NCI-H2227 treated with DMSO at 0.1 percent for 48 hours (cell line): ENCODE data around the gene CSPG5.

Experiments used
- DNase-seq: peaks from one replicate; lab custom pipeline; 2025; lab: John Stamatoyannopoulos, UW

The CSPG5 gene

DNA sequence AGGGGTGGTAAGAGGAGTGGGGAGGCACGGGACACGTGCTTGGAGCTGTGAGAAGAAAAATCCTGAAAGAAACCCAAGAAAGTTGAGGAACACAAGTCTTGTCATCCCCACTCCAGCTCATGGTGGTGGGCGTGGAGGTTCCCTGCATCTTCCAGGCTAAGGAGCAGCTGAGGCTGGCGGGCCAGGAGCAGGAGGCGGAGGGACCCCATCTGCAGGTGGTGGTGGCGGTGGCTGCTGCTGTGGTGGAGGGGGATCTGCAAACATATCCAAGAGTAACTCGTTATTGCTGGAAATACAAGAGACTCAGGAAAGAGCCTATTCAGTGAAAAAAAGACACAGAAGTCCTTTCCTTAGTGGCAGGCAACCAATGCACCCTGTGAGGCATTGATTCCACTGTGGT, 9.4 kb upstream of the CSPG5 start:
- DNase-seq = no peak

- no peak for DNase-seq
Observed at GRCh38 chr3:47586746-47587145, 8.1 kb upstream of the CSPG5 start.

DNA sequence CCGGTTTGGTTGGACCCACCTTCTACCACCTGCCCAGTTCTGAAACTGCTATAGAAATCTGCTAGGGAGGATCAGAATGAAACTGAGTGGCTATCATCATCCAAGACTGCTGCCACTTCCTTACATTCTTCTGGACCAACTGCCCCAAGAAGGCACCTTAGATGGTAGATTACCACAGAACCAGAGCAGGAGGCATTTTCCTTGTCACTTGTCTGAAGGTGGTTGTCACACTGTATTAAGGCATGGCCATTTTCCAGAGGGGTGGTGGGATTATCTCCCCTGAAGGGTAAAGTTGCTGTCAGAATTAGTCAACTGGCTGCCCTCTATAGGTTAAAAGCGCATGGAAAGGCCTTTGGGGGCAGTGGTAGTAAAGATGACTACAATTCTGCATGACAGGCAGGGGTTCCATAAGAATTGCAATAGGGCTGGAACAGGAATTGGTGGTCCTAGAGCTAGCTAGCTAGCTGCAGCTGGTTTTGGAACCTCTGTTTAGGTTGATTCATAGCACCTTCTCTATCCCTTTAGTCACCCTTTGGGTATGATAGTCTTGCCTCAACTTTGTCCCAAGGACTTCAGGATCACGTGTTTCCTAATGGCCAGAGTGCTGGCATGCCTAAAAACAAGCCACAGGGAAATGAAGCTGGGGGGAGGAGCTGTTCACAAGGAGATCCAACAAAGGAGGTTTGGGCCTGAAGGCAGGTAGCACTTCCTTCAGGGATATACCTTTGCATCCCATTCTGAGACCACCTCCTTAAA, 4.8 kb upstream of the CSPG5 start:
- DNase-seq = no peak

DNA sequence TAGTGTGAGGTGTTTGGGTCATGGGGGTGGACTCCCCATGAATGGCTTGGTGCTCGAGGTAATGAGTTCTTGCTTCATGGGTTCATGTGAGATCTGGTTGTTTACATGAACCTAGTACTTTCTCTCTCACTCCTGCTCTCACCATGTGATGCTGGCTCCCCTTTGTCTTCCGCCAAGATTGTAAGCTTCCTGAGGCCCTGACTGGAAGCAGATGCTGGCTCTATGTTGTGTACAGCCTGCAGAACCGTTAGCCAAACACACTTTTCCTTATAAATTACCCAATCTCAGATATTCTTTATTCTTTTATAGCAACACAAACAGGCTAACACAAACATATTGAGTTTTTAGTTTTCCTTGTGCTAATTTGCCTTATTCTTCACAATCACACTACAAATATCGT, 3.2 kb upstream of the CSPG5 start:
- no peak for DNase-seq

GRCh38 chr3:47581422-47581821, 2.8 kb upstream of the CSPG5 start:
- no peak for DNase-seq

- no peak for DNase-seq
Observed at GRCh38 chr3:47580481-47580880, 1.8 kb upstream of the CSPG5 start.

DNA sequence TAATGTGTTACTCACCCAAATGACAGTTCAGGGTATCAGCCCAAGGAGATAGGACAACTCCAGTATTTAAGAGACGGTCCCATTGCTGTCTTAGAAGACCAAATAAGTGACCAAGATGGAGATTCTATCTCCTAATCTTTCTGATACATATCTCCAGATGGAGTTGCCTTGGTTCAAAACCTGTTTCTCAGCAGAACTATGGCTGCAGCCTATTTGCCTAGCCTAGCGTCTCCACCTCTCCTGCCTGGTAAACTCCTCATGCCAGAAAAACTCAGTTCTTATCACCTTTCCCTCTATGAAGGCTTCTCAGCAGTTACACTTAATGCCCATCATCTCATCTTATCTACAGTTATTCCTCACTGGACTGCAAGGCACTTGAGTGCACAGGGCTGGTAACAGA, 1.2 kb upstream of the CSPG5 start:
- DNase-seq = no peak

- no peak for DNase-seq
Observed at GRCh38 chr3:47578119-47578632, 489 bp downstream of the CSPG5 start.

DNA sequence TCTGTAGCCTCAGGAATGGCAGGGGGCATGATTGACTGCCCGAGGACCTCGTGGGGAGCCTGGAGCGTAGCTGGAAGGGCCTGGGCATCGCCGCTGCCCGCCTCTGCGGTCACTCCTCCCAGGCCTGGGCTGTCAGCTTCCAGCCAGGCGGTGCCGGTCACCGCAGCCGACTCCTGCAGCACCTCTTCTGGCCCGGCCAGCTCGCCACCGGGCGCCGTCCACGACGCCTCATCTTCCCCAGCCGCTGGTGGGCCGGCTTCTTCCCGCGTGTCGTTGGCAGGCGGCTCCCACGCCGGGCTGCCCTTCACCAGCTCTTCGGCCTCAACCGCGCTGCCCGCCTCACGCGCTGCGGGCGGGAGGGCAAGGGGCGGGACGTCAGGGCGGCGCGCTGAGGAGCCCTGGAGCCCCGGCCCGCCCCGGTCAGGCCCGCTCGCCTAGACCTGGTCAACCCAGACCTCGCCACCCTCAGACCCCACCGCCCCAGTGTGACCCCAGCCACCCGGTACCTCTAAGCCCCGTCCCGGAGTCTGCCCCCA, 1.0 kb downstream of the CSPG5 start:
- no peak for DNase-seq

GRCh38 chr3:47573190-47574172, 5.2 kb downstream of the CSPG5 start:
- DNase-seq = no peak

- DNase-seq = no peak
Observed at GRCh38 chr3:47571391-47572175, 7.1 kb downstream of the CSPG5 start.

DNA sequence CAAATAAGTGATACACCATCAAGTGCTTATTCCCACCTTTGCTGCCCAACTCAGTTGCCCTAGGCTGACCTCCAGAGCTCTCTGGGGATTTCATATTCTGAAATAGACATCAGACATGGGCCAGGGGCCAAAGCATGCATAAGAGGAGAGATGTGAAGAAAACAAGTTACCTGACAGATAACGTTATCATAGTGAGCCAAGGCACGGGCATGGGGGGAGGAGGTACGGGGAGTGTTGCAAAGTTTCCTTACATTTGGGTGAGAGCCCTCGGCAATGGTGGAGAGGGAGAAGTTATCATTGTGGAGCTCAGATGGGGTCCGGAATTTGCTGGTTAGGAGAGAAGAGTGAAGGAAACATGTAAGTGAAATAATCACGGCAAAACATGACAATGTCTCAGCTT, 9.8 kb downstream of the CSPG5 start:
- no peak for DNase-seq

DNA sequence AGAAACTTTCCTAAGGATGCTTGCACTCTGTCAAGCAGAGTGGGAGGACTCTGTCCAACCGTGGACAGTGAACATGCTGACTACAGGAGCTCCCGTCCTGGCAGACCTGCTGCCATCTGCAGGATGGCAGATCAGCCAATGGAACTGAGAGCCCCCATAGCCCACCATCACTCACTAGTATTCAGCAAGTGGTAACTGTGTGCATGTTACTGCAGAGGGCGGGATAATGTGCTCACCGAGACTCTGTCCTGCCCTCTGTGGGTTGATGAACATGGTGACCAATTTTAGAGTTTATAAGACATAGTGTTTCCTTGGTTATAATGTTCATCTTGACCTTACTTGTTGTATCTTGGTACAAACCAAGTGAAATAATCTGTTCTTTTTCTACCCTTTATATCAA, 11.5 kb downstream of the CSPG5 start:
- DNase-seq = no peak

- no peak for DNase-seq
Observed at GRCh38 chr3:47566667-47567066, 12.0 kb downstream of the CSPG5 start.

- DNase-seq = no peak
Observed at GRCh38 chr3:47565734-47566550, 12.7 kb downstream of the CSPG5 start.

- no peak for DNase-seq
Observed at GRCh38 chr3:47556351-47556750, 22.3 kb downstream of the CSPG5 start.

DNA sequence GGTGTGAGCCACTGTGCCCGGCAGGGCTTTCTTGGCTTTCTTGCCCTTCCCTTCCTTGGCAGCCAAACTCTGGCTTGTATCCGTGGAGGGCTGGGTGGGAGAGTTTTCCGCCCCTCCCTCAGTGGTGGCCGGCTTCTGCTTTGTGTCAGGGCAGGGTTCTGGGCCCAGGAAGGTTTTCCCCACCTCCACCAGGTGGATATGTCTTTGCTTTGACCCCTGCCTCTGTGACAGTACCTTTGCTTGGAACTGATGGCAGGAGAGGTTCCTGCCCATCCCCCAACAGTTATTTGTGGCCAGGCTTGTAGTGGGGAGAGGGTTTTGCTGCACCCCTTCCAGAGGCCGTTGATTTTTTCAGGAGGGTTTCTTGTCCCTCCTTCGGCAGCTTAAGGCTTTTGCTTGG, 24.3 kb downstream of the CSPG5 start:
- DNase-seq = no peak

GRCh38 chr3:47553407-47553806, 25.3 kb downstream of the CSPG5 start:
- DNase-seq = no peak

GRCh38 chr3:47542471-47543173, 36.0 kb downstream of the CSPG5 start:
- DNase-seq = no peak

- no peak for DNase-seq
Observed at GRCh38 chr3:47541583-47542108, 37.0 kb downstream of the CSPG5 start.
